ENCODE results near the gene FHDC1. TPM values are rescaled to one million over a fixed set of nuclear protein-coding genes. Genes with fewer than 3 reads are reported as not detected.
A peak's percentile ranks its signal among the peaks of the same experiment; 100 is the strongest.

The FHDC1 gene
- total RNA-seq, 1 experiment from 2014 or later, result 6.0 TPM

DNA sequence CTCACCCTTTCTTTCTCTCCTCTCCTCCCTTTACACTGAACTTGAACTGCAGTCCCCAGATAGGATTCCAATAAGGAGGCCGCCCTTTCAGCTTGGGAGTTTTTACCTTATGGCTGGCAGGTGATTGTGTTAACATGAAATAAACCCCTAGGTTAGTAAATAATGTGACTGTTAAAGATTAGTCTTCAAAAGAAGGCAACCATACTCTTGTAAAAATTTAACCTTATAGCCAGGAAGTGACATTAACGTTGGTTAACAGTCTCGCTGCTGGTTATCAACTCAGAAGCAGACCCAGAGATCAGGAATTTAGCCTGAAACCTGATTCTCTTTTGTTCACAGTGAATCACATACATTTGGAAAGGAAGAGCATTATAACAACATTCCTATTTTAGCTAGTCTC, 15.2 kb downstream of the FHDC1 start:
- no peaks in the 10 kb centered on the region for H3K27me3 Mint-ChIP-seq (ENCODE audit: unreplicated experiment)
- peak overlapping the region; percentile 69 for H3K27ac Mint-ChIP-seq (ENCODE audit: unreplicated experiment)
- intact Hi-C loops (cut with micrococcal nuclease; ENCODE audit: unreplicated experiment), result loop anchor here (10.0 kb wide), 1 partner anchor 173 kb away; no protein-coding TSS in a partner anchor
- peaks cover 5% of the 10 kb centered on the region for H3K36me3 Mint-ChIP-seq (ENCODE audit: insufficient read depth, unreplicated experiment)
- DNase-seq, result no peak
- CTCF ChIA-PET, result no interaction called here
- peak overlapping the region; percentile 50 for H3K4me3 Mint-ChIP-seq (ENCODE audit: low read depth, unreplicated experiment)
- TF ChIP-seq CTCF (IDR thresholded peaks at IDR 0.05; ENCODE audit: unreplicated experiment), result no peak
- no peaks in the 10 kb centered on the region for H3K9me3 Mint-ChIP-seq (ENCODE audit: low read depth, unreplicated experiment)
- no TSS peak for BruUV-seq (replicated peaks)
- peaks cover 14% of the 10 kb centered on the region for H3K4me1 Mint-ChIP-seq (ENCODE audit: low read depth, unreplicated experiment)

- no TSS peak for BruUV-seq (replicated peaks)
- Mint-ChIP-seq H3K4me3 (ENCODE audit: low read depth, unreplicated experiment) (no peak overlapping the region), H3K27me3 (ENCODE audit: unreplicated experiment) (no peaks in the 10 kb centered on the region), H3K36me3 (ENCODE audit: insufficient read depth, unreplicated experiment) (peaks cover 5% of the 10 kb centered on the region), H3K9me3 (ENCODE audit: low read depth, unreplicated experiment) (no peaks in the 10 kb centered on the region), H3K27ac (ENCODE audit: unreplicated experiment) (no peak overlapping the region), H3K4me1 (ENCODE audit: low read depth, unreplicated experiment) (peaks cover 33% of the 10 kb centered on the region)
- DNase-seq, result no peak
- CTCF ChIA-PET, result no interaction called here
- intact Hi-C loops (cut with micrococcal nuclease; ENCODE audit: unreplicated experiment), result loop anchor here (10.0 kb wide), 1 partner anchor 171 kb away; no protein-coding TSS in a partner anchor
- no peak for TF ChIP-seq CTCF (IDR thresholded peaks at IDR 0.05; ENCODE audit: unreplicated experiment)
Observed at GRCh38 chr4:152953514-152953913, 17.4 kb downstream of the FHDC1 start.

DNA sequence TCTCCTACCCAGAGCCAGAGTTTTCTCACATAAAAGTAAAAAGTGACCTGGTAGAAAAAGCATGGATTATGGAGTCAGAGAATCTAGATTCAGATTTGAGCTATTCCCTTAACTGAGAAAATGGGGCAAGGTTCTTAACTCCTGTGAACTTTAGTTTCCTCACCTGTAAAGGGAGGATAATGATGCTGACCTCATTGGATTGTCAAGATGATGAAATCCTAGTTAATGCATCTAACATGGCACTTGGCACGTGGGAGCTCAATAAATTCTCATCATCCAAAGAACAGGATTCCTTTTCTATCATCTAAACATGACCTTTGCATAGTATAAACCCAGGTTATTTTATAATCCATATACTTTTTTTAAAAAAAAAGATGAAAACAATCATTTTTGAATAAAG, 18.6 kb downstream of the FHDC1 start:
- intact Hi-C loops (cut with micrococcal nuclease; ENCODE audit: unreplicated experiment), result loop anchor here (5.0 to 10.0 kb wide), 2 partner anchors 107 to 170 kb away; no protein-coding TSS in a partner anchor
- Mint-ChIP-seq H3K36me3 (ENCODE audit: insufficient read depth, unreplicated experiment) (peaks cover 5% of the 10 kb centered on the region), H3K4me1 (ENCODE audit: low read depth, unreplicated experiment) (peaks cover 35% of the 10 kb centered on the region), H3K27ac (ENCODE audit: unreplicated experiment) (no peak overlapping the region), H3K4me3 (ENCODE audit: low read depth, unreplicated experiment) (no peak overlapping the region), H3K9me3 (ENCODE audit: low read depth, unreplicated experiment) (no peaks in the 10 kb centered on the region), H3K27me3 (ENCODE audit: unreplicated experiment) (no peaks in the 10 kb centered on the region)
- no peak for TF ChIP-seq CTCF (IDR thresholded peaks at IDR 0.05; ENCODE audit: unreplicated experiment)
- BruUV-seq (replicated peaks), result no TSS peak
- CTCF ChIA-PET, result no interaction called here
- DNase-seq, result no peak

DNA sequence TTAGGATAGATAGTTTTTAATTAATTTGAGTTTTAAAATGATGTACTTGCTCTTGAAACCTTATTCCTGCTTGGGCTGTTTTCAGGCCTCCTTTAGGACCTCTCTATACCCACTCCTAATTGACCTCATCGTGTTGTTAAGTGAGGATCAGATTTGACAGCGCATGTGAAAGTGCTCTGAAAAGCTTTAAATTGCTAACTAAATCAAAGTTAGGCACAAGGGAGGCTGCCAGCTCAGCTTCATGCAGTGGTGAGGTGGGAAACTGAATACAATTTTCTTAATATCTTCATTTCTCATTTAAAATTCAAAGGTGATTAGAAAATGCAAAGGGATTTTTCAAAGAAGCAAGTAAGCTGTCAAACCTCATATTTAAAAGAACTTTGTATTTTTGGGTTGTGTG, 20.0 kb downstream of the FHDC1 start:
- peaks cover 27% of the 10 kb centered on the region for H3K4me1 Mint-ChIP-seq (ENCODE audit: low read depth, unreplicated experiment)
- no peak overlapping the region for H3K4me3 Mint-ChIP-seq (ENCODE audit: low read depth, unreplicated experiment)
- no peaks in the 10 kb centered on the region for H3K36me3 Mint-ChIP-seq (ENCODE audit: insufficient read depth, unreplicated experiment)
- no peaks in the 10 kb centered on the region for H3K27me3 Mint-ChIP-seq (ENCODE audit: unreplicated experiment)
- no peak for TF ChIP-seq CTCF (IDR thresholded peaks at IDR 0.05; ENCODE audit: unreplicated experiment)
- no peaks in the 10 kb centered on the region for H3K9me3 Mint-ChIP-seq (ENCODE audit: low read depth, unreplicated experiment)
- H3K27ac Mint-ChIP-seq (ENCODE audit: unreplicated experiment), result no peak overlapping the region
- no peak for DNase-seq
- no TSS peak for BruUV-seq (replicated peaks)
- intact Hi-C loops (cut with micrococcal nuclease; ENCODE audit: unreplicated experiment), result loop anchor here (5.0 to 10.0 kb wide), 2 partner anchors 109 to 169 kb away; no protein-coding TSS in a partner anchor
- CTCF ChIA-PET, result interaction anchor here (1.0 kb wide), 1 partner anchor 20 kb away, joined by 3 read pairs; the partner anchor contains the start of gene FHDC1
